Measurements from ENCODE around the gene CCDC24.

CCDC24 gene

GRCh38 chr1:44040846-44041245, 49.4 kb downstream of the CCDC24 start:
- DNase-seq (ENCODE audit: extremely low read depth, insufficient read length) = no peak
- Histone ChIP-seq H3K4me3 (replicated peaks; ENCODE audit: low read depth, low read length) (no peak overlapping the region), H3K27me3 (replicated peaks; ENCODE audit: control insufficient read depth, insufficient read depth, low read length) (no peaks in the 10 kb centered on the region), H3K36me3 (ENCODE audit: control insufficient read depth, insufficient read depth, low read length) (no peaks in the 10 kb centered on the region)
- TF ChIP-seq CTCF (IDR thresholded peaks at IDR 0.05; ENCODE audit: insufficient read depth, low read length, poor library complexity, severe bottlenecking) = no peak

- no peaks in the 10 kb centered on the region for H3K36me3 ChIP-seq (ENCODE audit: control insufficient read depth, insufficient read depth, low read length)
- no peak overlapping the region for H3K4me3 ChIP-seq (replicated peaks; ENCODE audit: low read depth, low read length)
- no peaks in the 10 kb centered on the region for H3K27me3 ChIP-seq (replicated peaks; ENCODE audit: control insufficient read depth, insufficient read depth, low read length)
- no peak for DNase-seq (ENCODE audit: extremely low read depth, insufficient read length)
- TF ChIP-seq CTCF (IDR thresholded peaks at IDR 0.05; ENCODE audit: insufficient read depth, low read length, poor library complexity, severe bottlenecking) = no peak
These were observed 52.0 kb downstream of the CCDC24 start for GRCh38 chr1:44043176-44044070.

- H3K36me3 ChIP-seq (ENCODE audit: control insufficient read depth, insufficient read depth, low read length) = no peaks in the 10 kb centered on the region
- no peaks in the 10 kb centered on the region for H3K27me3 ChIP-seq (replicated peaks; ENCODE audit: control insufficient read depth, insufficient read depth, low read length)
- H3K4me3 ChIP-seq (replicated peaks; ENCODE audit: low read depth, low read length) = no peak overlapping the region
- DNase-seq (ENCODE audit: extremely low read depth, insufficient read length) = no peak
- TF ChIP-seq CTCF (IDR thresholded peaks at IDR 0.05; ENCODE audit: insufficient read depth, low read length, poor library complexity, severe bottlenecking) = no peak
These were observed 52.8 kb downstream of the CCDC24 start for GRCh38 chr1:44044071-44044801.

- DNase-seq (ENCODE audit: extremely low read depth, insufficient read length) = no peak
- Histone ChIP-seq H3K4me3 (replicated peaks; ENCODE audit: low read depth, low read length) (no peak overlapping the region), H3K27me3 (replicated peaks; ENCODE audit: control insufficient read depth, insufficient read depth, low read length) (no peaks in the 10 kb centered on the region), H3K36me3 (ENCODE audit: control insufficient read depth, insufficient read depth, low read length) (no peaks in the 10 kb centered on the region)
- no peak for TF ChIP-seq CTCF (IDR thresholded peaks at IDR 0.05; ENCODE audit: insufficient read depth, low read length, poor library complexity, severe bottlenecking)
These were observed 53.7 kb downstream of the CCDC24 start for GRCh38 chr1:44045064-44045463.

All from GM06990 (cell line).